NCI-H460 (cell line): ENCODE results near the gene PAQR5. TPM values are rescaled to one million over a fixed set of nuclear protein-coding genes. Genes with fewer than 3 reads are reported as not detected.
A peak's percentile ranks its signal among the peaks of the same experiment; 100 is the strongest.
"Not testable (repeated sequence)": the region's sequence is repeated elsewhere in the genome, so short reads cannot be mapped to it uniquely, and the experiment has no call there.

Source experiments
- DNase-seq: peaks from one replicate; pipeline ENCODE4 v3.0.0-alpha.2; 2016; ENCODE audit warnings: low read depth; ENCODE audit errors: extremely low read depth
- total RNA-seq: library from RNA; depleted of rRNA; stranded (reverse); fragments of >200 nt; shearing (Covaris generic); gene quantifications from 2 replicates; pipeline ENCODE4 v1.2.3, GENCODE V29; 2014

Gene PAQR5
- total RNA-seq, 1 experiment from 2014 or later: 8.8 TPM

DNA sequence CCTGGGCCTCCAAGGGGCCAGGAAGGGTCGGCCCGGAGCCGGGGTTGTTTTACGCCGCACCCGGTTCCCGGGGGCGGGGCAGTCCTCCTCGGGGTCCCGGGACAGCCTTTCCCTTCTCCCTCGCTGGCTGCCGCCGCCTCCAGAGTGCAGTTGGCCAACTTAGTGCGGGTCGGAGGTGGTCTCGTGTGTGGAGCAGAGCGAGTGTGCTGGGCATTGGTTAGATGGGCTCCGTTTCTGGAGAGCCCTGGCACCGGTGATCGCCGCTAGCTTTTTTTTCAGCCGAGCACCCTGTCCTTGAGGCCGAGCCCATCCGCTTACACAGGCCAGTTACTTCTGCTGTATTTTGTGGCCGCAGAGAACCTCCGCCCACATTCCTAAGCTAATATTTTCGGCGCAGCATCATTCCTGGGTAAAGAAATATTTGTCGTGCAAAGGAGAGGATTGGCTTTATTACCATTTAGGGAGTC is 116.0 kb downstream of the PAQR5 start:
- peak; percentile 65 for DNase-seq

DNA sequence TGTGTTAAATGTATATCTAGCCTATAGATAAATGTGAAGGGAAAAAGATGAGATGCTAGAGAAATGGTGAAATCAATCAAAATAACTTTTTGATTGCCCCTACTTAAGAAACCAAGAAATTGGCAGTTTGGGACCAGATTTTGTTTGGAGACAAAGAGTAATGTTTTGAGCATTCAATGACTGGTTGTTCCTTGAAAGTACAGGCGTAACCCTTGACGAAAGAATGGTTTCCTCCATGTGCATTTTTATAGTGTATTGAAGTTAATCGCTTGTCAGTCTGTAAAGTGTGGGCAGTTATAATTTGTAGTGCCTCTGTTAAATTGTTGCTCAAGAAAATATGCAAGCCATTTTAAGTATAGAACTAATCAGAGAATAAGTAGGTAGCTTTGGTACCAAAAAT is 116.7 kb downstream of the PAQR5 start:
- no peak for DNase-seq

- no peak for DNase-seq
Measured at GRCh38 chr15:69417581-69417980, 118.9 kb downstream of the PAQR5 start.

DNA sequence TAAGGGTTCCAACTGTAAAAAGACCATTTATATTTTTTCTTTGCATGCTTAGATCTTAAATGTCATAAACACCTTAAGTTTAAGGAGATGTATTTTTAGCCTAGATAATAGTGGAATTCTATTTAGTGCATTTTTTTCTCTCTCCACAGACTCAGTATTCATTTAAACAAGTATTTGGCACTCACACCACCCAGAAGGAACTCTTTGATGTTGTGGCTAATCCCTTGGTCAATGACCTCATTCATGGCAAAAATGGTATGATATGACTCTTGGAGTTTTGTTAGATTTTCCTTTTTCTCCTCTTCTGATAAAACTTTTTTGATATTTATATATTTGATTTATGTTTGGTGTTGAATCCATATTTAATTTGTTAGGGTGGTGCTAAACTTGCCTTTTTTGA is 122.8 kb downstream of the PAQR5 start:
- DNase-seq: no peak

DNA sequence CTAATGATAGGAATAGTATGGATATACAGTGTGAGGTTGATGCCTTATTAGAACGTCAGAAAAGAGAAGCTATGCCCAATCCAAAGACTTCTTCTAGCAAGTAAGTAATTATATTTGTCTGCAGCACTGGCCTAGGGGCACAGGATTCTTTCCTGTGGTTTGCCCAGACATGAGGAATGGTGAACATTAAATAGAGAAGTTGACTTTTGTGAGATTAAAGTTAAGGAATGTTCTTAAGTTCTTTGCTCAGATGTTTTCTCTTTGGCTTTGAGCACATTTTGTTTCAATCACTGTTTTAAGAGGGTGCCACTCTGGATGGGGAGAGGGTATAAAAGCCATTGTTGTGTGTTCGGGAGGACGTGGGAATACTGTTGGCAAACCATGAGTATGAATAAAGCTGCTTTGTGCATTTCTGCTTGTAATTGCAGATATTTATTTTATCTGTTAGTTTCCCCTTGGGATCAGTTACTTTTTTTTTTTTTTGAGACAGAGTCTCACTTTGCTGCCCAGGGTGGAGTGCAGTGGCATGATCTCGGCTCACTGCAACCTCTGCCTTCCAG is 123.7 kb downstream of the PAQR5 start:
- no peak for DNase-seq

DNA sequence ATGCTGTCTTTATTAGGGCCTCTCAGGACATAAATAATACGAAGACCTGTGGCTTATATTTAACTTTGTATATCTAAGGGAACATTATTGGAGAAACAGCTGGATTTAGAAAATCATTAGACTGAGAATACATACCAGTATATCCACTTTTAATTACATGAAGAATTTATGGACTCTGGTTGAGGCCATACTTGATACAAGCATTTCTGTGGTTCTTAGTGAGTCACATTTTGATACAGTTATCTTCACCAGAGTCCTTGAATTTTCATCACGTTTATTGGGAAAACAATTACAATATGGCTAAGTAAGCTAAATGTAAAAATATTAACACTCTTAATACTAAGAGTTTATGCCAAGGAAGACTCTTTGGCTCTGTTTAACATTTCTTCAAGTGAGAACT is 125.3 kb downstream of the PAQR5 start:
- DNase-seq: no peak

DNA sequence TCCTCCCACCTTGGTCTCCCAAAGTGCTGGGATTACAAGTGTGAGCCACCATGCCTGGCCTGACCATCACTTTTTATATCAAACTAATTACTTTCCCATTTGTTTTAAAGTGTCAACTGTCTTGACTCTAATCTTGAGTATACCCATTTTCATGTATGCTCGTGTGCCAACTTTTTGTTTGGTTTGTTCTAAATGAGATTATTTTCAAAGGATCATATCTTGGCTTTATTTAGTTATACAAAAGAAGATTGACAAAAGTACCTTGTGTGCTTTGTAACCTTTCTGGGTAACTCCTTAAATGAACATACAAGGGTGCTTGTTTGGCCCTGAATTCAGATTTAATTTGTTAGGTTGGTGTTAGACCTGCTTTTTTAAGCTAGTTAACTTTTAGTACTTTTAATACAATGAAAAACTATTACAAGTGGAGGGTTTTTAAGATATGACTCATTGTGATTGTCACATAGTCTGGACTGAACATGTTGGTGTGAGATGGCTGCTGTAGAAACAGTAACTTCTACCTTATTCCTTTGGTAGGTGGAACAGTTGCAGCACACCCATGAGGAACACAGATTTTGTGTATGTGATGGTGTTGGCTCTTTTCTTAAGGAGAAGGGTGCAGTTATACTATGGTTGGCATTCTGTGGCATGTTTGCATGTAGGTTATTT is 126.2 kb downstream of the PAQR5 start:
- DNase-seq: no peak

GRCh38 chr15:69433831-69434230 is 135.1 kb downstream of the PAQR5 start:
- no peak for DNase-seq

- DNase-seq: no peak
Measured at GRCh38 chr15:69434238-69434637, 135.5 kb downstream of the PAQR5 start.

DNA sequence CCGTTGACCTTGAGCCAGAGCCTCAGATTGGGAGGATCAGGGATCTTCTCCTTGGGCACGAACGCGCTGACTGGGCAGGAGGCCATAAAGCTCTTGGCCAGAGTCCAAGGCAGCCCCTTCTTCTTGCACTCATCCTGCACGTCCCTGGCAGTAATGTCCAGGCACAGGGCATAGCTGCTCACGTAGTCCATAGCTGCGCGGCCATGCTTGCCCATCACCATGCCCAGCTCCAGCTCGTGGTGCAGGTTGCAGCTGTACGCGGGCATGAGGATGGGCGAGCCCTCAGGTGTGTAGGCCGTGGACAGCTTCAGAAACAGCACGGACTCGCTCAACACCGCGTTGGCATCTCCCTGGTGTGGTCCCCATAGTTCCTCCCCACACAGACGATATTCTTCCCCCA is 136.0 kb downstream of the PAQR5 start:
- DNase-seq: no peak

DNA sequence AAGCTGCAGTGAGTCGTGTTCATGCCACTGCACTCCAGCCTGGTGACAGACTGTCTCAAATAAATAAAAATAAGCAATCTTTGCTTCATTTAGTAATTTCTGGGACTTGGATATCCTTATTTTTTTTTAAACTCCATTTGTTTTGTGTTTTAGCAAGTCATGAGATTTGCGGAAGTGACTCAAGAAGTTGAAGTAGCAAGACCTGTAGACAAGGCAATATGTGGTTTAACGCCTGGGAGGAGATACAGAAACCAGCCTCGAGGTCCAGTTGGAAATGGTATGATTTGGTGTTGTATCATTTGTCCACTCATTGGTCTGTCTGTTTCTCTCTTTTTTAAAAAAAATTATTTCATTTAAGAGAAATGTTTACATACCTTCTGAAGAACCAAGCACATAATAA is 137.3 kb downstream of the PAQR5 start:
- no peak for DNase-seq

DNA sequence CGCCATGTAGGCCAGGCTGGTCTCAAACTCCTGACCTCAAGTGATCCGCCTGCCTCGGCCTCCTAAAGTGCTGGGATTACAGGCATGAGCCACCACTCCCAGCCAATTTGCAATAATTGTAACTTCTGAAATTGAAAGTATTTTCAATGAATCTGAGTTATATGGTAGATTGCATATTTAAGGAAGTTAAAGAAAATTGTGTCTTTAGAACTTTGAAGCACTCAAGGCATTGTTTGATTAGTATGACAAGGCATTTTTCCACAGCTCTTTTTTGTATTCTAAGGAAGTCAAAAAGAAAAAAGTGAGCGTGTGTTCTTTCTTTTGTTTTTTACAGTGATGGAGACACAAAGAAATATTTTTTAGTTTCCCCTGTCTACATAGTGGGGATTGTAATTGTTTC is 138.2 kb downstream of the PAQR5 start:
- no peak for DNase-seq

DNA sequence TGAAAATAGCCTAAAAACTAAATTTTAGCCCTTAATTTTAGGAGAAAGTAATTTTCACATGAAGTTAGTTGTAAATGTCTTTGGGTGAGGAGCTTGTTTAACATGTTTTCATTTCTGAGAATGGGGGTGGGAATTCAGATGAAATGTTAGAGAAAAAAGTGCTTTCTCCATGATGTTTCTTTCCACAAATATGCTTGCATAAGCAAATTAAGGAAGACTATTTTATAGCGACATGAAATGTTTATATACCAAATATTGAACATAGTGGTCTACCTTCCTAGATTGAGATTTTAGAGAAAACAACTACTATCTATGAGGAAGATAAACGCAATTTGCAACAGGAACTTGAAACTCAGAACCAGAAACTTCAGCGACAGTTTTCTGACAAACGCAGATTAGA is 140.9 kb downstream of the PAQR5 start:
- DNase-seq: no peak

DNA sequence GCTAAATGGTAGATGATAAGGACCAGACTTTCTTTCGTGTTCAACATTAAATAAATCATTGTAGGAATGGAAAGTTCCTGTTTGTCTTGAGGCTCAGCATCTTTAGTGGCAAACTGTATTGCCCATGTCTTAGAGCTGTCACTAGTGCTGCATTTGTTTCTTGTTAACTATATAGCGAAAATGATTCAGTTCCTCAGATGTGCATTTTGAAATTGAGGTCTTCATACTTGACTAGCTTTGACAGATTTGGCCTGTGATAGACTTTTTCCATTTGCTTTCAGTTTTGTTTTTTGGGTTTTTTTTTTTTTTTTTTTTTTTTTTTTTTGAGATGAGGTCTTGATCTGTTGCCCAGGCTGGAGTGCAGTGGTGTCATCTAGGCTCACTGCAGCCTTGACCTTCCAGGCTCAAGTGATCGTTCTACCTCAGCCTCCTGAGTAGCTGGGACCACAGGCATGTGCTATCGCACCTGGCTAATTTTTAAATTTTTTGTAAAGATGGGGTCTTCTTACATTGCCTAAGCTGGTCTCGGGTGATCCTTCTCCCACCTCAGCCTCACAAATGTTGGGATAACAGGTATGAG is 144.4 kb downstream of the PAQR5 start:
- DNase-seq: no peak

- DNase-seq: no peak
Measured at GRCh38 chr15:69444686-69445085, 146.0 kb downstream of the PAQR5 start.

GRCh38 chr15:69446953-69447352 is 148.2 kb downstream of the PAQR5 start:
- no peak for DNase-seq

GRCh38 chr15:69450221-69450620 is 151.5 kb downstream of the PAQR5 start:
- DNase-seq: not testable (repeated sequence)

DNA sequence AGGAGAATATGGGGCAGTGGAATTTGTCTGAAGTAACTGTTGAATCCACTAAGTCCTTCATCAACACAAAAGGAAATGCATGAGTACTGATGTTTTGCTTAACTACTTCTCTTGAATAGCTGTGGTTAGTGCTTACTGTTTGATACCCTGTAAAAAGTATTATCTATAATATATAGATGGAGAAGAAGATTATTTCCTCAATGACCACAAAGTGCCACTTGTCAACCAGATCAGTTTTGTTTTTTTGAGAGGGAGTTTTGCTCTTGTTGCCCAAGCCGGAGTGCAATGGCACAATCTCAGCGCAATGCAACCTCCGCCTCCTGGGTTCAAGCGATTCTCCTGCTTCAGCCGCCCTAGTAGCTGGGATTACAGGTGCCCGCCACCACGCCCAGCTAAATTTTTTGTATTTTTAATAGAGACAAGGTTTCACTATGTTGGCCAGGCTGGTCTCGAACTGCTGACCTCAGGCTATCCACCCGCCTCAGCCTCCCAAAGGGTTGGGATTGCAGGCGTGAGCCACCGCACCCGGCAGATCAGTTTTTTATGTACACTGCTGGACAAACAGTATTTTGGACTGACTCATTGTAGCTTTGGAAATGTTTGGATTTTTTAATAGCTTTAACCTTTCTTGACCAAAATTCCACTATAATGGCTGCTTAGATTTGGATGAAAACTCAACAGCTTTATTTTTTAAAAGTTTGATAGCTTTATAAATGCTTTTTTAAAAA is 152.4 kb downstream of the PAQR5 start:
- DNase-seq: no peak

GRCh38 chr15:69451951-69452691 is 153.4 kb downstream of the PAQR5 start:
- DNase-seq: no peak

- DNase-seq: peak; percentile 95
Measured at GRCh38 chr15:69452692-69453521, 154.2 kb downstream of the PAQR5 start, which contains the start of gene RPLP1. TSS of gene RPLP1 (plus strand) at chr15:69452818. CDS start at chr15:69452949, 131 bp downstream.
